Hepatocyte (in vitro differentiated cells): Measurements from ENCODE around the gene ROR1. TPM values are rescaled to one million over a fixed set of nuclear protein-coding genes. Genes with fewer than 3 reads are reported as not detected.

Experiments used
- DNase-seq: peaks from one replicate; pipeline ENCODE4 v3.0.0-alpha.2; 2016; ENCODE audit warnings: low spot score
- H2AFZ ChIP-seq: fragments of 200-600 bp; sonication (generic); 2 replicates; pipeline ENCODE4 v1.6.0; 2016; ENCODE audit warnings: antibody characterized with exemption, mild to moderate bottlenecking
- H3K27ac ChIP-seq: fragments of 200-600 bp; sonication (generic); 2 replicates; pipeline ENCODE4 v1.5.1; 2016; ENCODE audit warnings: mild to moderate bottlenecking
- H3K27me3 ChIP-seq: fragments of 200-600 bp; sonication (generic); 2 replicates; pipeline ENCODE4 v1.6.1; 2016
- H3K36me3 ChIP-seq: fragments of 200-600 bp; sonication (generic); replicated peaks from 2 replicates; pipeline ENCODE4 v1.5.1; 2016; ENCODE audit warnings: low read depth; ENCODE audit not compliant: insufficient read depth
- H3K4me1 ChIP-seq: fragments of 200-600 bp; sonication (generic); 2 replicates; pipeline ENCODE4 v1.5.1; 2016; ENCODE audit warnings: mild to moderate bottlenecking, moderate library complexity; ENCODE audit not compliant: insufficient read depth
- H3K4me2 ChIP-seq: fragments of 200-600 bp; sonication (generic); 2 replicates; pipeline ENCODE4 v1.6.0; 2016
- H3K4me3 ChIP-seq: fragments of 200-600 bp; sonication (generic); 2 replicates; pipeline ENCODE4 v1.5.1; 2016; ENCODE audit warnings: mild to moderate bottlenecking
- H3K79me2 ChIP-seq: fragments of 200-600 bp; sonication (generic); 2 replicates; pipeline ENCODE4 v1.6.0; 2017; ENCODE audit warnings: mild to moderate bottlenecking
- H3K9me2 ChIP-seq: fragments of 200-600 bp; sonication (generic); replicated peaks from 2 replicates; pipeline ENCODE4 v1.6.0; 2017; ENCODE audit warnings: mild to moderate bottlenecking; ENCODE audit not compliant: insufficient read depth
- H3K9me3 ChIP-seq: fragments of 200-600 bp; sonication (generic); 2 replicates; pipeline ENCODE4 v1.5.1; 2016; ENCODE audit warnings: low read depth, mild to moderate bottlenecking
- H4K20me1 ChIP-seq: fragments of 200-600 bp; sonication (generic); 2 replicates; pipeline ENCODE4 v1.6.0; 2016; ENCODE audit warnings: mild to moderate bottlenecking; ENCODE audit not compliant: insufficient read depth, poor library complexity, severe bottlenecking
- CTCF ChIP-seq: fragments of 200-600 bp; sonication (generic); IDR thresholded peaks from 2 replicates; pipeline ENCODE4 v1.5.1; 2016; ENCODE audit warnings: antibody characterized with exemption, mild to moderate bottlenecking; ENCODE audit not compliant: poor library complexity
- EZH2 ChIP-seq: fragments of 200-600 bp; sonication (generic); IDR thresholded peaks from 2 replicates; pipeline ENCODE4 v1.6.1; 2016; ENCODE audit warnings: antibody characterized with exemption, mild to moderate bottlenecking, borderline replicate concordance
- EZH2phosphoT487 ChIP-seq: fragments of 200-600 bp; sonication (generic); IDR thresholded peaks from one replicate; pipeline ENCODE4 v1.6.1; 2018; ENCODE audit warnings: antibody characterized with exemption, mild to moderate bottlenecking, low read depth, moderate library complexity; ENCODE audit not compliant: unreplicated experiment, severe bottlenecking
- WGBS: methylation state at CpG from one replicate; pipeline ENCODE4 v1.1.6; 2016; ENCODE audit warnings: low lambda C conversion rate; ENCODE audit errors: missing lambda C conversion rate; 5-methylcytosine and 5-hydroxymethylcytosine counted together
- polyA plus RNA-seq: library from polyadenylated mRNA; unstranded; fragments of >200 nt; fragmentation: Nextera tagmentation; extraction: Ambion mirVana; gene quantifications from 2 replicates; pipeline ENCODE4 v1.2.1, GENCODE V29; 2016
- total RNA-seq: library from RNA; depleted of rRNA; stranded (reverse); fragments of >200 nt; gene quantifications from 2 replicates; pipeline ENCODE4 v1.2.3, GENCODE V29; 2014

The ROR1 gene
- total and polyA plus RNA-seq, 2 experiments from 2014 or later, result 16.4 to 27.7 TPM

DNA sequence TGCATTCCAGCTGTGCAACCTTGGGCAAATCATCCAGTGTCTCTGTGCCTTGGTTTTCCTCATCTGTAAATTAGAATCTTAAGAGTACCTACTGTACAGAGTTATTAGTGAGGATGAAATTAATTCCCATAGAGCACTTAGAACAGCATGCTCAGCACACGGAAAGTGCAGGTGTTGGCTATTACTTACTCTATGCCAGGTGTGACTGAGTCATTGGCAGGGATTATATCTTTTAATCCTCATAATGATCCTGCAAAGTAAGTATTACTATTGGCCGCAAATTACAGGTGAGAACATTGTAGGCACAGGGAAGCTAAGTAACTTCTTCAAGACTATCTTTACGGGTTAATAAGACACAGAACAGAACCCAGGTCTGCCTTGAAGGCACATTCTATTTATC is 423.3 kb downstream of the ROR1 start:
- no peak for TF ChIP-seq CTCF
- TF ChIP-seq EZH2, result no peak
- TF ChIP-seq EZH2phosphoT487, result no peak
- Histone ChIP-seq H3K4me2 (no peak overlapping the region), H3K9me2 (no peaks in the 10 kb centered on the region), H3K27me3 (no peaks in the 10 kb centered on the region), H3K36me3 (no peaks in the 10 kb centered on the region), H3K4me1 (no peaks in the 10 kb centered on the region), H3K79me2 (no peaks in the 10 kb centered on the region), H3K4me3 (no peak overlapping the region), H3K9me3 (no peaks in the 10 kb centered on the region), H4K20me1 (no peaks in the 10 kb centered on the region), H3K27ac (no peak overlapping the region), H2AFZ (no peak overlapping the region)
- WGBS, result 81% methylated on average over 3 of the region's 3 CpGs
- DNase-seq, result no peak

- Histone ChIP-seq H3K79me2 (no peaks in the 10 kb centered on the region), H3K4me1 (no peaks in the 10 kb centered on the region), H3K36me3 (no peaks in the 10 kb centered on the region), H3K9me3 (no peaks in the 10 kb centered on the region), H3K9me2 (no peaks in the 10 kb centered on the region), H4K20me1 (no peaks in the 10 kb centered on the region), H3K27me3 (no peaks in the 10 kb centered on the region), H2AFZ (no peak overlapping the region), H3K27ac (no peak overlapping the region), H3K4me2 (no peak overlapping the region), H3K4me3 (no peak overlapping the region)
- 48% methylated on average over 2 of the region's 2 CpGs for WGBS
- no peak for TF ChIP-seq CTCF
- no peak for TF ChIP-seq EZH2phosphoT487
- TF ChIP-seq EZH2, result no peak
- DNase-seq, result no peak
Measured at GRCh38 chr1:64199154-64199553, 425.3 kb downstream of the ROR1 start.

DNA sequence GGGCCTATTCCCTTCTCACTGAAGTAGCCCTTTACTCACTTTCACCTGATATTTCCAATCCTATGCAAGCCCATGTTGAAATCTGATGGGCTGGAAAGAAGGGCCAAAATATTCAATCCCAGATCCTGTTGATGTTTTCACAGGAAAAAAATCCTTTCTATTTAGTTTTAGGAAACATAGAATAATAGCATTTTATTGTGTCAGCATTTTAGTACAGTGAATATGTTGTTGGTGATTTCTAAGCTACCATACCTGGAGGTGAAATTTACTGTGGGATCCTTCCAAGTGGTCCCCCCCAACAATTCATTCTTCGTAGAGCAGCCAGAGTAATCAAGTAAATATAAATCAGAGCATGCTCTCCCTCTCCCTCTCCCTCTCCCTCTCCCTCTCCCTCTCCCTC is 426.2 kb downstream of the ROR1 start:
- no peak for TF ChIP-seq CTCF
- no peak for TF ChIP-seq EZH2
- no peak for TF ChIP-seq EZH2phosphoT487
- H3K27ac ChIP-seq, result no peak overlapping the region
- H3K79me2 ChIP-seq, result no peaks in the 10 kb centered on the region
- no peak overlapping the region for H3K4me3 ChIP-seq
- H4K20me1 ChIP-seq, result no peaks in the 10 kb centered on the region
- H3K36me3 ChIP-seq, result no peaks in the 10 kb centered on the region
- H3K4me1 ChIP-seq, result no peaks in the 10 kb centered on the region
- H3K9me3 ChIP-seq, result no peaks in the 10 kb centered on the region
- no peaks in the 10 kb centered on the region for H3K9me2 ChIP-seq
- H2AFZ ChIP-seq, result no peak overlapping the region
- H3K4me2 ChIP-seq, result no peak overlapping the region
- H3K27me3 ChIP-seq, result no peaks in the 10 kb centered on the region
- DNase-seq, result no peak
- WGBS, result 82% methylated on average over 1 of the region's 1 CpG

DNA sequence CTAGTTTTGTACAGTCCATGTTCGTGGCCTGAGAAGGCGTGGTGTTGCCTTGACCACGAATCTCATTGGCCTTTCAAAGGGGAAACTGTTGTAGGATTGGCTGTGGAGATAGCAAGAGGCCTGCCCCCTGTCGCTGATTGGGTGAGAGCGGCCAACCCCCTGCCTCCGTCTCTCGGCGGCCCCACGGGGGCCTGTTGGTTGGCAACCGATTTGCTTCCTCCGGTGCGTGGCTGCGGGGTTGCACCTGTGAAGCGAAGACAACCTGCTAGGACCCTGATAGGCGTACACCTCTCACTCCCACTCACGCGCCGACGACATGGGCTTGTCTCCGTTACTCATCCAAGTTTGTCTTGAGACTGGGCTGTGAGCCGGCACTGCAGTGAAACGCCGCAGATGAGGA is 429.6 kb downstream of the ROR1 start, which contains the start of gene UBE2U:
Gene UBE2U (plus strand): TSS at position 204 of the 400 bp plus-strand sequence. CDS start 428 bp downstream, outside the sequence.
- no peak for TF ChIP-seq EZH2phosphoT487
- no peak for TF ChIP-seq CTCF
- no peak for TF ChIP-seq EZH2
- H3K9me2 ChIP-seq, result no peaks in the 10 kb centered on the region
- WGBS, result 97% methylated on average over 21 of the region's 23 CpGs
- no peaks in the 10 kb centered on the region for H3K9me3 ChIP-seq
- DNase-seq, result no peak
- H2AFZ ChIP-seq, result no peak within 1 kb of the TSS
- H3K4me1 ChIP-seq, result no peaks in the 10 kb centered on the region
- H3K27ac ChIP-seq, result no peak within 1 kb of the TSS
- H3K4me3 ChIP-seq, result no peak within 1 kb of the TSS
- no peaks in the 10 kb centered on the region for H3K27me3 ChIP-seq
- H3K36me3 ChIP-seq, result no peaks in the 10 kb centered on the region
- no peaks in the 10 kb centered on the region for H4K20me1 ChIP-seq
- no peaks in the 10 kb centered on the region for H3K79me2 ChIP-seq
- no peak within 1 kb of the TSS for H3K4me2 ChIP-seq
